ENCODE data around the gene RFLNA. TPM values are rescaled to one million over a fixed set of nuclear protein-coding genes. Genes with fewer than 3 reads are reported as not detected.

Gene RFLNA
- total and polyA plus RNA-seq, 2 experiments from 2014 or later, result 57.8 to 67.8 TPM

DNA sequence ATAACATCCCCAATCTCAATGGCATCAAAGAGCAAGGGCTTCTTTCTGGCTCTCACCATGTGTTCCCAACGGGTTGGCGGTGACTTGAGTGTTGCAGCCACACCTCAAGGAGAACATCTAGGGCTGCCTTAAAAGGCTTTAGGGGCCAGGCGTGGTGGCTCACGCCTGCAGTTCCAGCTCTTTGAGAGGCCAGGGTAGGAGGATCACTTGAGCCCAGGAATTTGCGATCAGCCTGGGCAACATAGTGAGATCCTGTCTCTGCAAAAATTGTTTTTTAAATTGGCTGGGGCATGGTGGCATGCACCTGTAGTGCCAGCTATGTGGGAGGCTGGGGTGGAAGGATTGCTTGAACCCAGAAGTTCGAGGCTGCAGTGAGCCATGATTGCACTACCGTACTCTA lies 14.9 kb downstream of the RFLNA start:
- Histone ChIP-seq H4K20me1 (ENCODE audit: insufficient read depth, poor library complexity, severe bottlenecking) (peaks cover 28% of the 10 kb centered on the region), H2AFZ (no peak overlapping the region), H3K27me3 (no peaks in the 10 kb centered on the region), H3K36me3 (replicated peaks; ENCODE audit: insufficient read depth, low read depth) (no peaks in the 10 kb centered on the region), H3K4me2 (no peak overlapping the region), H3K9me3 (ENCODE audit: low read depth) (no peaks in the 10 kb centered on the region), H3K9me2 (replicated peaks; ENCODE audit: insufficient read depth) (no peaks in the 10 kb centered on the region), H3K4me3 (no peak overlapping the region), H3K79me2 (peaks cover 24% of the 10 kb centered on the region), H3K4me1 (ENCODE audit: insufficient read depth) (no peaks in the 10 kb centered on the region), H3K27ac (no peak overlapping the region)
- TF ChIP-seq EZH2phosphoT487 (IDR thresholded peaks at IDR 0.05; ENCODE audit: low read depth, severe bottlenecking, unreplicated experiment), result no peak
- TF ChIP-seq, protein P1, sequence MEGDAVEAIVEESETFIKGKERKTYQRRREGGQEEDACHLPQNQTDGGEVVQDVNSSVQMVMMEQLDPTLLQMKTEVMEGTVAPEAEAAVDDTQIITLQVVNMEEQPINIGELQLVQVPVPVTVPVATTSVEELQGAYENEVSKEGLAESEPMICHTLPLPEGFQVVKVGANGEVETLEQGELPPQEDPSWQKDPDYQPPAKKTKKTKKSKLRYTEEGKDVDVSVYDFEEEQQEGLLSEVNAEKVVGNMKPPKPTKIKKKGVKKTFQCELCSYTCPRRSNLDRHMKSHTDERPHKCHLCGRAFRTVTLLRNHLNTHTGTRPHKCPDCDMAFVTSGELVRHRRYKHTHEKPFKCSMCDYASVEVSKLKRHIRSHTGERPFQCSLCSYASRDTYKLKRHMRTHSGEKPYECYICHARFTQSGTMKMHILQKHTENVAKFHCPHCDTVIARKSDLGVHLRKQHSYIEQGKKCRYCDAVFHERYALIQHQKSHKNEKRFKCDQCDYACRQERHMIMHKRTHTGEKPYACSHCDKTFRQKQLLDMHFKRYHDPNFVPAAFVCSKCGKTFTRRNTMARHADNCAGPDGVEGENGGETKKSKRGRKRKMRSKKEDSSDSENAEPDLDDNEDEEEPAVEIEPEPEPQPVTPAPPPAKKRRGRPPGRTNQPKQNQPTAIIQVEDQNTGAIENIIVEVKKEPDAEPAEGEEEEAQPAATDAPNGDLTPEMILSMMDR (IDR thresholded peaks at IDR 0.05; ENCODE audit: poor library complexity), result no peak
- TF ChIP-seq EZH2 (IDR thresholded peaks at IDR 0.05; ENCODE audit: borderline replicate concordance), result no peak
- 94% methylated on average over 7 of the region's 7 CpGs for WGBS (ENCODE audit: low lambda C conversion rate, missing lambda C conversion rate)
- no peak for DNase-seq (ENCODE audit: low spot score)

DNA sequence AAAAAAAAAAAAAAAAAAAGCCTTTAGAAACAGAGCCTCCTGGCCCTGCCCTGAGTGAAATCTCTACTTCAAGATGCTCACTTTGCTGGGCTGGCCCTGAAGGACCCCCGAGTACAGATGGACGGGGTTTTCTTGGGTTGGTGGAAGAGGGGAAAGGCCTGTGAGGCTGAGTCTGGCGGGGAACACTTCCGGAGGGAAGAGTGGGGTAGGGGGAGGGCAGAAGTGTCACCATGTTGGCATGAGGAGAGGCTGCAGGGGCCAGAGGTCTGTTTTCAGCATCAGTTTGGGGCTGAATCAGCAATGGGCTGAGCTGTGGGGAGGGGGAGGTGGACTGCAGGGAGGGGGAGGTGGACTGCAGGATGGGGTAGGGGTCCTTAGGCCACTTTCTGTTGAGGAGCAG lies 15.3 kb downstream of the RFLNA start:
- Histone ChIP-seq H3K4me3 (no peak overlapping the region), H3K27me3 (no peaks in the 10 kb centered on the region), H3K9me3 (ENCODE audit: low read depth) (no peaks in the 10 kb centered on the region), H3K36me3 (replicated peaks; ENCODE audit: insufficient read depth, low read depth) (no peaks in the 10 kb centered on the region), H3K4me2 (no peak overlapping the region), H4K20me1 (ENCODE audit: insufficient read depth, poor library complexity, severe bottlenecking) (peaks cover 25% of the 10 kb centered on the region), H3K4me1 (ENCODE audit: insufficient read depth) (no peaks in the 10 kb centered on the region), H3K9me2 (replicated peaks; ENCODE audit: insufficient read depth) (no peaks in the 10 kb centered on the region), H3K27ac (no peak overlapping the region), H2AFZ (no peak overlapping the region), H3K79me2 (peaks cover 20% of the 10 kb centered on the region)
- WGBS (ENCODE audit: low lambda C conversion rate, missing lambda C conversion rate), result 92% methylated on average over 4 of the region's 4 CpGs
- TF ChIP-seq, protein P1 (IDR thresholded peaks at IDR 0.05; ENCODE audit: poor library complexity), result no peak
- TF ChIP-seq EZH2phosphoT487 (IDR thresholded peaks at IDR 0.05; ENCODE audit: low read depth, severe bottlenecking, unreplicated experiment), result no peak
- no peak for TF ChIP-seq EZH2 (IDR thresholded peaks at IDR 0.05; ENCODE audit: borderline replicate concordance)
- DNase-seq (ENCODE audit: low spot score), result no peak

DNA sequence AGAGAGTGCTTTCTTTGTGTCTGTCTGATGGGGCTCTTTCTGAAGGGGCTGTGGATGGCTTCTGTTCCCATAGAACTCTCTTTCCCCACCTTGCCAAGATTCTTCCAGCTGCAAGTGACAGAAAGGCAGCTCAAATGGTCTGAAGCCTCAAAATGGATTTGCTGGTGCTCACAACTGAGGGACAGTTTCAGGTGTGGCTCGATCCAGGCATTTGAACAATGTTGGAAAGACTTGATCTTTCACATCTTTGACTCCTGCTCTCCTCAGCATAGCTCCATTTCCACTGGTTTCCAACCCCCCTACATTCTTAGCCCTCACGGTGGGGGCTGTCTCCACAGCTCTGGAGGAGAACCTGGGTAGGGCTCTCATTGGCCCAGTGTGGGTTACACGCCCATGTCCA lies 15.9 kb downstream of the RFLNA start:
- H3K4me3 ChIP-seq, result no peak overlapping the region
- no peaks in the 10 kb centered on the region for H3K9me3 ChIP-seq (ENCODE audit: low read depth)
- H2AFZ ChIP-seq, result no peak overlapping the region
- H3K79me2 ChIP-seq, result peaks cover 14% of the 10 kb centered on the region
- no peaks in the 10 kb centered on the region for H3K27me3 ChIP-seq
- H3K9me2 ChIP-seq (replicated peaks; ENCODE audit: insufficient read depth), result no peaks in the 10 kb centered on the region
- DNase-seq (ENCODE audit: low spot score), result no peak
- WGBS (ENCODE audit: low lambda C conversion rate, missing lambda C conversion rate), result 93% methylated on average over 3 of the region's 3 CpGs
- peaks cover 25% of the 10 kb centered on the region for H4K20me1 ChIP-seq (ENCODE audit: insufficient read depth, poor library complexity, severe bottlenecking)
- H3K4me2 ChIP-seq, result no peak overlapping the region
- no peak for TF ChIP-seq EZH2phosphoT487 (IDR thresholded peaks at IDR 0.05; ENCODE audit: low read depth, severe bottlenecking, unreplicated experiment)
- TF ChIP-seq, protein P1 (IDR thresholded peaks at IDR 0.05; ENCODE audit: poor library complexity), result no peak
- H3K4me1 ChIP-seq (ENCODE audit: insufficient read depth), result no peaks in the 10 kb centered on the region
- H3K36me3 ChIP-seq (replicated peaks; ENCODE audit: insufficient read depth, low read depth), result no peaks in the 10 kb centered on the region
- H3K27ac ChIP-seq, result no peak overlapping the region
